ENCODE data around the gene CNTN4. TPM values are rescaled to one million over a fixed set of nuclear protein-coding genes. Genes with fewer than 3 reads are reported as not detected.
A peak's percentile ranks its signal among the peaks of the same experiment; 100 is the strongest.

CNTN4 gene
- total RNA-seq, 1 experiment from 2014 or later, result 2.9 TPM

- Mint-ChIP-seq H3K27me3 (ENCODE audit: unreplicated experiment) (no peaks in the 10 kb centered on the region), H3K4me1 (ENCODE audit: low read depth, unreplicated experiment) (no peaks in the 10 kb centered on the region), H3K9me3 (ENCODE audit: low read depth, unreplicated experiment) (no peaks in the 10 kb centered on the region), H3K27ac (ENCODE audit: unreplicated experiment) (no peak overlapping the region), H3K4me3 (ENCODE audit: low read depth, unreplicated experiment) (no peak overlapping the region), H3K36me3 (ENCODE audit: insufficient read depth, unreplicated experiment) (no peaks in the 10 kb centered on the region)
- CTCF ChIA-PET, result no interaction called here
- no peak for DNase-seq
- no TSS peak for BruUV-seq (replicated peaks)
- intact Hi-C loops (cut with micrococcal nuclease; ENCODE audit: unreplicated experiment), result loop anchor here (10.0 kb wide), 1 partner anchor 93 kb away; the partner anchor contains the start of gene TRNT1
- TF ChIP-seq CTCF (IDR thresholded peaks at IDR 0.05; ENCODE audit: unreplicated experiment), result no peak
Measured at GRCh38 chr3:3031326-3031725, 932.7 kb downstream of the CNTN4 start.

DNA sequence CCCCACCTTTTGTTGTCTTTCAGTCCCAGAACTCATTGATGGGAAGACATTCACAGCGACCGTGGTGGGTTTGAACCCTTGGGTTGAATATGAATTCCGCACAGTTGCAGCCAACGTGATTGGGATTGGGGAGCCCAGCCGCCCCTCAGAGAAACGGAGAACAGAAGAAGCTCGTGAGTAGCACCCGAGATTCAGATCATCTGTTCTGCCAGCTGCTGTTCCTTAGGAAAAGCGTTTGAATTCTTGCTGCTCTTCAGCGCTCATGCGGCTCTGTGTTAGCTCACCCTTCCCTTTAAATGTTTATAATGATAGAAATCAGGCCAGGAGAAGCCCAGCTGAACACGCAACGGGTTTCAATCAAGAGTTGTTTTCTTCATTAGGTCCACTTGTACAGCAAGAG, 938.5 kb downstream of the CNTN4 start:
- DNase-seq, result no peak
- Mint-ChIP-seq H3K4me1 (ENCODE audit: low read depth, unreplicated experiment) (peaks cover 13% of the 10 kb centered on the region), H3K27ac (ENCODE audit: unreplicated experiment) (no peak overlapping the region), H3K9me3 (ENCODE audit: low read depth, unreplicated experiment) (no peaks in the 10 kb centered on the region), H3K36me3 (ENCODE audit: insufficient read depth, unreplicated experiment) (peaks cover 5% of the 10 kb centered on the region), H3K4me3 (ENCODE audit: low read depth, unreplicated experiment) (no peak overlapping the region), H3K27me3 (ENCODE audit: unreplicated experiment) (no peaks in the 10 kb centered on the region)
- intact Hi-C loops (cut with micrococcal nuclease; ENCODE audit: unreplicated experiment), result loop anchor here (10.0 kb wide), 1 partner anchor 88 kb away; the partner anchor contains the start of gene TRNT1
- CTCF ChIA-PET, result no interaction called here
- no TSS peak for BruUV-seq (replicated peaks)
- no peak for TF ChIP-seq CTCF (IDR thresholded peaks at IDR 0.05; ENCODE audit: unreplicated experiment)

GRCh38 chr3:3038201-3038991, 939.7 kb downstream of the CNTN4 start:
- Mint-ChIP-seq H3K9me3 (ENCODE audit: low read depth, unreplicated experiment) (no peaks in the 10 kb centered on the region), H3K4me1 (ENCODE audit: low read depth, unreplicated experiment) (peaks cover 13% of the 10 kb centered on the region), H3K27me3 (ENCODE audit: unreplicated experiment) (no peaks in the 10 kb centered on the region), H3K36me3 (ENCODE audit: insufficient read depth, unreplicated experiment) (peaks cover 5% of the 10 kb centered on the region), H3K4me3 (ENCODE audit: low read depth, unreplicated experiment) (peak overlapping the region; percentile 37), H3K27ac (ENCODE audit: unreplicated experiment) (no peak overlapping the region)
- intact Hi-C loops (cut with micrococcal nuclease; ENCODE audit: unreplicated experiment), result loop anchor here (10.0 kb wide), 1 partner anchor 86 kb away; the partner anchor contains the start of gene TRNT1
- no peak for TF ChIP-seq CTCF (IDR thresholded peaks at IDR 0.05; ENCODE audit: unreplicated experiment)
- CTCF ChIA-PET, result no interaction called here
- no TSS peak for BruUV-seq (replicated peaks)
- DNase-seq, result peak; percentile 49

DNA sequence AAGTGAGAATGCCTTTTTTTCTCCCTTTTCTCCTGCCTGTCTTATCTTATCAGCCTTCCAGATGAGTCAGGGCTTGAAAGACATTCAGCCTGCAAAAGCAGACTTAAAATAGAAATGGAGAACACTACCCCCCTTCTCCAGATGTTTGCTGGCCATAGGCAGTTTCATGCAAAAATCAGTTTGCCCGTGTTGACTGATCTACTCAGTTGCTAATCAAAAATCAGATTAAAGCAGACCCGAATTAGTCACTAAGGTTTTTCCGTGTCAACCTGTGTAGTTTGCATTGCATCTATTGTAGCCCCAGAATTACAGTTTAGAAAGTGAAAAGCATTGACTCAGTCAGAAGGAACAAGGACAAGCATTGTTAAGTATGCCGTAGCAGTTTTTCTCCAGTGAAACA, 955.3 kb downstream of the CNTN4 start:
- intact Hi-C loops (cut with micrococcal nuclease; ENCODE audit: unreplicated experiment), result no loop called here
- BruUV-seq (replicated peaks), result no TSS peak
- peak; percentile 4 for DNase-seq
- CTCF ChIA-PET, result no interaction called here
- TF ChIP-seq CTCF (IDR thresholded peaks at IDR 0.05; ENCODE audit: unreplicated experiment), result no peak
- Mint-ChIP-seq H3K27me3 (ENCODE audit: unreplicated experiment) (no peaks in the 10 kb centered on the region), H3K9me3 (ENCODE audit: low read depth, unreplicated experiment) (peaks cover 5% of the 10 kb centered on the region), H3K27ac (ENCODE audit: unreplicated experiment) (no peak overlapping the region), H3K36me3 (ENCODE audit: insufficient read depth, unreplicated experiment) (no peaks in the 10 kb centered on the region), H3K4me1 (ENCODE audit: low read depth, unreplicated experiment) (peaks cover 14% of the 10 kb centered on the region), H3K4me3 (ENCODE audit: low read depth, unreplicated experiment) (peak overlapping the region; percentile 33)
